ENCODE results near the gene ESPN. TPM values are rescaled to one million over a fixed set of nuclear protein-coding genes. Genes with fewer than 3 reads are reported as not detected.
"Not testable (repeated sequence)": the region's sequence is repeated elsewhere in the genome, so short reads cannot be mapped to it uniquely, and the experiment has no call there.

The ESPN gene
- total RNA-seq, 2 experiments from 2014 or later, result 2.0 to 3.9 TPM

DNA sequence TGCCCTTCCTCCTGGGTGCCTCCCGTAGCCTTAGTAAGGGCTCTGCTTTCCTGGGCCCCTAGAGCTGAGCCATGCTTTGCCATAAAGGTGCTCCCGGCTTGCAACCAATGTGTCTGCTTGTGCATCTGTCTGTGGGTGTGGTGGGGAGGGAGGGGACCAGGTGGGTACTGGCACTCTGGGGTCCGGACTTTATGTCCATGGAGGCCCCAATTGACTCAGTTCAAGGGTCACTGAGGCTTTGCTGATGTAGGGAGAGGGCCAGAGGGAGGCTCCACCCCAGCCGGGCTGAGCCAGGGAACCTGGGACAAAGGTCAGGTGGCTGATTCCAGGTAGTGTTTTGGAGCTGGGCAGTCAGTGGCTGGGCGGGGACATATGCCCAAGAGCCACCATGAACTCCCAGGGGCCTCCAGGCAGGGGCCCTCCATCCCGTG, 26.4 kb downstream of the ESPN start:
- H3K9me3 Mint-ChIP-seq, result no peaks in the 10 kb centered on the region
- Histone ChIP-seq H3K9me3 (ENCODE audit: control insufficient read depth in 1 of 2, insufficient read depth in 1 of 2, low read length in 2 of 2) (peaks cover 0 to 16% of the 10 kb centered on the region in 2 experiments), H3K27me3 (ENCODE audit: control insufficient read depth in 1 of 2, insufficient read depth in 2 of 2, low read length in 2 of 2) (peaks cover 42 to 45% of the 10 kb centered on the region in 2 experiments), H3K27ac (ENCODE audit: low read depth in 1 of 2, low read length in 2 of 2) (no peak overlapping the region), H3K4me1 (ENCODE audit: insufficient read depth, low read length) (peaks cover 52% of the 10 kb centered on the region), H3K4me3 (ENCODE audit: low read length) (no peak overlapping the region), H3K36me3 (ENCODE audit: insufficient read depth, low read length) (no peaks in the 10 kb centered on the region)
- peaks cover 36% of the 10 kb centered on the region for H3K4me1 Mint-ChIP-seq (ENCODE audit: low read depth)
- H3K27ac Mint-ChIP-seq, result no peak overlapping the region
- DNase-seq (no peak), ATAC-seq (ENCODE audit: poor library complexity) (no peak)
- H3K27me3 Mint-ChIP-seq, result peaks cover 50% of the 10 kb centered on the region
- CTCF ChIA-PET, result interaction anchor here (1.9 kb wide), 1 partner anchor 13 kb away, joined by 10 read pairs; no protein-coding TSS in a partner anchor
- POLR2A ChIA-PET, result interaction anchor here (6.4 to 7.2 kb wide), 2 partner anchors 9 to 14 kb away, joined by 40 to 61 read pairs; partner anchors contain the start of gene TNFRSF25
- no peaks in the 10 kb centered on the region for H3K36me3 Mint-ChIP-seq (ENCODE audit: low read depth)
- TF ChIP-seq, protein P1, sequence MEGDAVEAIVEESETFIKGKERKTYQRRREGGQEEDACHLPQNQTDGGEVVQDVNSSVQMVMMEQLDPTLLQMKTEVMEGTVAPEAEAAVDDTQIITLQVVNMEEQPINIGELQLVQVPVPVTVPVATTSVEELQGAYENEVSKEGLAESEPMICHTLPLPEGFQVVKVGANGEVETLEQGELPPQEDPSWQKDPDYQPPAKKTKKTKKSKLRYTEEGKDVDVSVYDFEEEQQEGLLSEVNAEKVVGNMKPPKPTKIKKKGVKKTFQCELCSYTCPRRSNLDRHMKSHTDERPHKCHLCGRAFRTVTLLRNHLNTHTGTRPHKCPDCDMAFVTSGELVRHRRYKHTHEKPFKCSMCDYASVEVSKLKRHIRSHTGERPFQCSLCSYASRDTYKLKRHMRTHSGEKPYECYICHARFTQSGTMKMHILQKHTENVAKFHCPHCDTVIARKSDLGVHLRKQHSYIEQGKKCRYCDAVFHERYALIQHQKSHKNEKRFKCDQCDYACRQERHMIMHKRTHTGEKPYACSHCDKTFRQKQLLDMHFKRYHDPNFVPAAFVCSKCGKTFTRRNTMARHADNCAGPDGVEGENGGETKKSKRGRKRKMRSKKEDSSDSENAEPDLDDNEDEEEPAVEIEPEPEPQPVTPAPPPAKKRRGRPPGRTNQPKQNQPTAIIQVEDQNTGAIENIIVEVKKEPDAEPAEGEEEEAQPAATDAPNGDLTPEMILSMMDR (IDR thresholded peaks at IDR 0.05), result no peak
- H3K4me3 Mint-ChIP-seq, result no peak overlapping the region
- intact Hi-C loops (cut with DNase I, micrococcal nuclease), result loop anchor here in 1 of 2 experiments (2.0 kb wide), 1 partner anchor 24 kb away; no protein-coding TSS in a partner anchor

DNA sequence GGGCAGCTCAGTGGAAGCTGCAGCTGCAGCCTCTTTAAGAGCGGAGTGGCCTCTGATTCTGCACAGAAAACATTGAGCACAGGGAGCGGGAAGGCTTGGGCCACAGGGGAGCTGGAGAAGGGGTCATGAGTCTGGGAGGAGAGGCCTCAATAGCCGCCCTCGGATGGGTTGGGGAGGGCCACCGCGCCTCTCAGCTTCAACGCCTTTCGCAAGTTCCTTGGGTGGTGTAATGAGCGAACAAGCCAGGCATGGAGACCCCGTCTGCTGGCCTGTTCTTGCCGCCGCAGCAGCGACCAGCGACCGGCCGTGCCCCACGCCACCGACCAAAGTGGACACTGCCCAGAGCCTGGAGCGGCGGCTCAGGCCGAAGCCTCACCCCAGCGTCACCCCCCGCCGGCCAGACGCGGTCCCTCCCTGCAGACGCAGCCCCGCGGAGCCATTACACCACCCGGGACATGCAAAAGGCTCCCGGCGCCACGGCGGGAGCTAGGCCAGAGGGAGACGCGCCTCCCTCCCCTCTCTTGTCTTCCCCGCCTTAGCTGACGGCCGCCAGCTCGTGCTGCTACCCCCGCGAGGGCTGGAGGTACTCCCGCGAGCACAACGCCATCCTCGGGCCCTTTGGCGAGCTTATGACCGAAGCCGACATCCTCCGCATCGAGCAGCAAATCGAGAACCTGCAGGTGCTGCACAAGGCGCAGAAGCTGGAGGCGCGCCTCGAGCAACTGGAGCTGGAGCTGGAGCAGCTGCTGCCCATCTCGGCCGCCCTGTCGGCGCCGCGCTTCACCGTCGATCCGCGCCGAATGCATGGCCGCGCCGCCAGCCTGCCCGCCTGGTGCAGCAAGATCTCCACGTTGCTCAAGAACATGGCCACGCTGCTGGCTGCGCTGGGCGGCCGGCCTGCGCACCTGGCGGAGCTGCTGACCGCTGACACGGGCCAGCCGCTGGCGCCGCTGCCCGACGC, 29.6 kb downstream of the ESPN start:
- not testable (repeated sequence) for ATAC-seq (ENCODE audit: poor library complexity); H3K27ac Mint-ChIP-seq

DNA sequence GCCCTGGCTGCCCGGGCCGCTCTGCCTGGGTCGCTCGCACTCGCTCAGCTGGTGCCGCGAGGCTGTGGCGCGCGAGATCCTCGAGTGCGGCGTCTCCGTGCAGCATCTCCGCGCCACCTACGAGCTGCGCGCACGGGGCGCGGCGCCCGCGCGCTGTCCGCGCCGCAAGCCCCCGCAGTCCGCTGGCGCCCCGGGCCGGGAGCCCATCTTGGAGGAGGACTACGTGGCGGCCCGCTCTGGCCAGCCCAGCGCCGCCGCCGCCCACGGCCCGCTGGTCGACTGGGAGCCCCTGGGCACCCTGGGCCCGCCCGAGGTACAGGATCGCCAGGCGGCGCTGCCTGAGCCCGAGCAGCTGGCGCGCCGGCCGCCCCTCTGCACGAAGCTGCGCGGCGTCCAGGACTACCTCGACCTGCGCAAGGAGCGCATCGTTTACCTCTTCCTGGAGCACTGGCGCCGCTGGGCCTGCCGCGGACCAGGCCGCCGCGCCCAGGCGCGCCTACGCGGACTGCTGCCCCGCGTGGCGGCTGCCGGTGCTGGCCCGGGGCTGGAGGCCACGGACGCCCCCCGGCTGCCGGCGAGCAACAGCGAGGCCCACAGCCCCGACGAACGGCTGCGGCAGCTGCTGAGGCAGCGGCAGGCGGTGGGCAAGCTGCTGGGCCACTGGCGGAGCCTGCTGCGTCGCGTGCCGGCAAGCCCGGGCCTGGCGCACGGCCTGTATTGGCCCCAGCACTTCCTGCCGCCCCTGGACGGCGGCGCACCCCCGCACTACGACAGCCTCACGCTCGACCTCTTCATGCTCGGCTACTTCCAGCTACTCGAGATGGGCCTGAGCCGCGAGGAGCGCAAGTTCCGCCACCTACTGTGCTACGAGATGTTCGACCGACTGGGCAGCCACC, 30.5 kb downstream of the ESPN start:
- no peaks in the 10 kb centered on the region for H3K9me3 ChIP-seq (ENCODE audit: control insufficient read depth in 1 of 2, insufficient read depth in 1 of 2, low read length in 2 of 2)
- peaks cover 30% of the 10 kb centered on the region for H3K27me3 Mint-ChIP-seq
- no peaks in the 10 kb centered on the region for H3K9me3 Mint-ChIP-seq
- H3K36me3 ChIP-seq (ENCODE audit: insufficient read depth, low read length), result no peaks in the 10 kb centered on the region
- peaks cover 7% of the 10 kb centered on the region for H3K36me3 Mint-ChIP-seq (ENCODE audit: low read depth)
- H3K4me3 Mint-ChIP-seq, result no peak overlapping the region
- no peak overlapping the region for H3K27ac Mint-ChIP-seq
- no peak overlapping the region for H3K27ac ChIP-seq (ENCODE audit: low read depth in 1 of 2, low read length in 2 of 2)
- DNase-seq (peak in 10 of 14 experiments; percentile 36 to 82 (median 54)), ATAC-seq (ENCODE audit: poor library complexity) (peak; percentile 21)
- peaks cover 10 to 16% of the 10 kb centered on the region in 2 experiments for H3K27me3 ChIP-seq (ENCODE audit: control insufficient read depth in 1 of 2, insufficient read depth in 2 of 2, low read length in 2 of 2)
- intact Hi-C loops (cut with DNase I, micrococcal nuclease), result loop anchor here in 1 of 2 experiments (1.0 kb wide), 1 partner anchor 20 kb away; no protein-coding TSS in a partner anchor
- ChIA-PET POLR2A (interaction anchor here (0.6 to 1.7 kb wide), 7 partner anchors 8 to 150 kb away, joined by 3 to 4 read pairs (median 4); partner anchors contain the start of gene TNFRSF25), CTCF (interaction anchor here (0.6 to 2.8 kb wide), 7 partner anchors 9 to 102 kb away, joined by 3 to 22 read pairs (median 9); partner anchors contain the start of gene TNFRSF25)
- peaks cover 36% of the 10 kb centered on the region for H3K4me1 Mint-ChIP-seq (ENCODE audit: low read depth)
- peaks cover 30% of the 10 kb centered on the region for H3K4me1 ChIP-seq (ENCODE audit: insufficient read depth, low read length)
- TF ChIP-seq, protein P1 (IDR thresholded peaks at IDR 0.05), result no peak
- no peak overlapping the region for H3K4me3 ChIP-seq (ENCODE audit: low read length)

More for the DNA sequence above, 29.6 kb downstream of the ESPN start:
- CTCF ChIA-PET, result interaction anchor here (1.2 to 2.8 kb wide), 6 partner anchors 10 to 31 kb away, joined by 5 to 22 read pairs (median 11); partner anchors contain the start of gene TNFRSF25
- H3K27ac ChIP-seq (ENCODE audit: low read depth in 1 of 2, low read length in 2 of 2); H3K36me3 Mint-ChIP-seq (ENCODE audit: low read depth); H3K4me3 ChIP-seq (ENCODE audit: low read length); H3K9me3 ChIP-seq (ENCODE audit: control insufficient read depth in 1 of 2, insufficient read depth in 1 of 2, low read length in 2 of 2); H3K9me3 Mint-ChIP-seq; intact Hi-C loops (cut with DNase I, micrococcal nuclease); H3K36me3 ChIP-seq (ENCODE audit: insufficient read depth, low read length): not testable (repeated sequence)
- peak overlapping the region; percentile 62 for H3K4me3 Mint-ChIP-seq
- H3K4me1 Mint-ChIP-seq (ENCODE audit: low read depth), result peaks cover 35% of the 10 kb centered on the region
- Histone ChIP-seq H3K27me3 (ENCODE audit: control insufficient read depth in 1 of 2, insufficient read depth in 2 of 2, low read length in 2 of 2) (peaks cover 19 to 24% of the 10 kb centered on the region in 2 experiments), H3K4me1 (ENCODE audit: insufficient read depth, low read length) (peaks cover 30% of the 10 kb centered on the region)
- POLR2A ChIA-PET, result interaction anchor here (0.6 to 1.7 kb wide), 5 partner anchors 9 to 151 kb away, joined by 4 read pairs; partner anchors contain the start of gene TNFRSF25
- H3K27me3 Mint-ChIP-seq, result peaks cover 39% of the 10 kb centered on the region
- DNase-seq, result peak in 2 of 14 experiments; percentile 32 to 48

DNA sequence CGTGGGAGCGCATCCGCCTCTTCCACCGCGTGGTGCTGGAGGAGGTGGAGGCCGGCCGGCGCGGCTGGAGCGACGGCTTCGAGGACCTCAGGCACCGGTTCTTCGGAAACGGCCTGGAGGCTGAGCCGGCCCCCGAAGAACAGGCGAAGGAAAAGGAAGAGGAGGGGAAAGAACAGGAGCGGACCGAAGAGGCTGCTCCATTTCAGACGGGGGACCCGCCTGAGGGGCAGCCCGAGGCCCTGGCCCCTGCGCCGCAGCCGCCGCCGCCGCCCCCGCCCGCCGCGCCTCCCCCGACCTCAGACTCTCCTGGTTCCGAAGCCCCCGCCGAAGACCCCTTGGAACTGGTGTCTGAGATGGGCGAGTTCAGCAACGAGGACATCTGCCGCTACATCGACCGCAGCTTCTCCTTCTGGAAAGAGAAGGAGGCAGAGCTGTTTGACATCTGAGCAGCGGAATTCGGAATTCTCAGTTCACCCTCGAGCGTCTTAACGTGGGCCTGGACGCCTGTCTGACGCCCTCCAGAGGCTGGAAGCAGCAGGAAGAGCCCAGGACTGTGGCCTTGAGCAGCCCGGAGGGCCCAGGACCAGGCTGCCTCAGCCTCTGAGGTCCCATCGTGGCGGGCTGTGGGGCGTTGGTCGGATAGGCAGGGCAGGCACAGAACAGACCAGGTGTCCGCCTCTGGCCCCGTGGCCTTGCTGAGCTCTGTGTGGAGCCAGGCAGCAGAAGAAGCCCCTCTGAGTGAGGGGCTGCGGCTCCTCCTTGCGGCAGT, 31.4 kb downstream of the ESPN start:
- not testable (repeated sequence) for H3K36me3 ChIP-seq (ENCODE audit: insufficient read depth, low read length); H3K9me3 ChIP-seq (ENCODE audit: control insufficient read depth in 1 of 2, insufficient read depth in 1 of 2, low read length in 2 of 2); DNase-seq; H3K27ac ChIP-seq (ENCODE audit: low read depth in 1 of 2, low read length in 2 of 2); H3K4me3 ChIP-seq (ENCODE audit: low read length); ATAC-seq (ENCODE audit: poor library complexity); H3K9me3 Mint-ChIP-seq
- H3K36me3 Mint-ChIP-seq (ENCODE audit: low read depth), result peaks cover 16% of the 10 kb centered on the region
- CTCF ChIA-PET, result interaction anchor here (0.6 to 2.8 kb wide), 7 partner anchors 8 to 103 kb away, joined by 3 to 22 read pairs (median 5); no protein-coding TSS in a partner anchor
- H3K27me3 Mint-ChIP-seq, result peaks cover 21% of the 10 kb centered on the region
- peaks cover 38% of the 10 kb centered on the region for H3K4me1 Mint-ChIP-seq (ENCODE audit: low read depth)
- H3K4me3 Mint-ChIP-seq, result peak overlapping the region; percentile 31
- intact Hi-C loops (cut with DNase I, micrococcal nuclease), result loop anchor here in 1 of 2 experiments (1.0 kb wide), 1 partner anchor 19 kb away; no protein-coding TSS in a partner anchor
- Histone ChIP-seq H3K27me3 (ENCODE audit: control insufficient read depth in 1 of 2, insufficient read depth in 2 of 2, low read length in 2 of 2) (peaks cover 4 to 10% of the 10 kb centered on the region in 2 experiments), H3K4me1 (ENCODE audit: insufficient read depth, low read length) (peaks cover 35% of the 10 kb centered on the region)
- H3K27ac Mint-ChIP-seq, result peak overlapping the region; percentile 27
- POLR2A ChIA-PET, result interaction anchor here (1.7 kb wide), 1 partner anchor 10 kb away, joined by 4 read pairs; the partner anchor contains the start of gene TNFRSF25
